COLO668 (cell line): ENCODE measurements around the gene RPL41.
"Not testable (repeated sequence)": the region's sequence is repeated elsewhere in the genome, so short reads cannot be mapped to it uniquely, and the experiment has no call there.

Experiments used
- DNase-seq: peaks from one replicate; lab custom pipeline; 2025; ENCODE audit not compliant: unreplicated experiment; lab: John Stamatoyannopoulos, UW

RPL41 gene

DNA sequence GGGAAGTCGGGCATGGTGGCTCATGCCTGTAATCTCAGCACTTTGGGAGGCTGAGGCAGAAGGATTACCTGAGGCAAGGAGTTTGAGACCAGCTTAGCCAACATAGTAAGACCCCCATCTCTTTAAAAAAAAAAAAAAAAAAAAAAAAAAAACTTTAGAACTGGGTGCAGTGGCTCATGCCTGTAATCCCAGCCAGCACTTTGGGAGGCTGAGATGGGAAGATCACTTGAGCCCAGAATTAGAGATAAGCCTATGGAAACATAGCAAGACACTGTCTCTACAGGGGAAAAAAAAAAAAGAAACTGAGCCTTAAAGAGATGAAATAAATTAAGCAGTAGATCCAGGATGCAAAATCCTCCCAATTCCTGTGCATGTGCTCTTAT lies 13.8 kb upstream of the RPL41 start:
- no peak for DNase-seq

DNA sequence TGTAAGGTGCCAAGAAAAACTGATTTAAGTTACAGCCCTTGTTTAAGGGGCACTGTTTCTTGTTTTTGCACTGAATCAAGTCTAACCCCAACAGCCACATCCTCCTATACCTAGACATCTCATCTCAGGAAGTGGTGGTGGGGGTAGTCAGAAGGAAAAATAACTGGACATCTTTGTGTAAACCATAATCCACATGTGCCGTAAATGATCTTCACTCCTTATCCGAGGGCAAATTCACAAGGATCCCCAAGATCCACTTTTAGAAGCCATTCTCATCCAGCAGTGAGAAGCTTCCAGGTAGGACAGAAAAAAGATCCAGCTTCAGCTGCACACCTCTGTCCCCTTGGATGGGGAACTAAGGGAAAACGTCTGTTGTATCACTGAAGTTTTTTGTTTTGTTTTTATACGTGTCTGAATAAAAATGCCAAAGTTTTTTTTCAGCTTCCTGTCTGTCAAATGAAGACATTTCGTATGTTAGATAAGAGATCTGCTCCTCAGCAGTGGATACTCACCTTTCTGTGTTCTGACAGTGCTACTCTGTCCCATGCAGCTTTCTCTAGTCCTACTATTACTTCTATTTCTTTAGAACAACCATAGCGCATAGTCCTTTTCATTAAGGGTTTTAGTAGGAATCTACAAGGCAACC lies 13.2 kb upstream of the RPL41 start:
- no peak for DNase-seq

DNA sequence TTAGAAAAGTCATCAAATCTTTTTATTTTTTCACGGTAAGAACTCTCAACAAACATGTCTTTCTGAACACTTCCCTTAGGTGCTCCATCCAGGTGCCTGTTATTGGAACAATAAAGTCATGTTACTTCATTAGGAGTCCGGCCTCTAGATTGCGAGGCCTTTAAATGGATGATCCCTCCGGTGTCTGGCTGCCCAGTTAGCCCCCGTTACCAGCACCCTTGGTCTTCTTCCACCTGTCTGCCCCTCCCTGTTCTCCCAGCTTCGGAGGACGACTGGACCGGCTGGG lies 12.7 kb upstream of the RPL41 start:
- DNase-seq: no peak

DNA sequence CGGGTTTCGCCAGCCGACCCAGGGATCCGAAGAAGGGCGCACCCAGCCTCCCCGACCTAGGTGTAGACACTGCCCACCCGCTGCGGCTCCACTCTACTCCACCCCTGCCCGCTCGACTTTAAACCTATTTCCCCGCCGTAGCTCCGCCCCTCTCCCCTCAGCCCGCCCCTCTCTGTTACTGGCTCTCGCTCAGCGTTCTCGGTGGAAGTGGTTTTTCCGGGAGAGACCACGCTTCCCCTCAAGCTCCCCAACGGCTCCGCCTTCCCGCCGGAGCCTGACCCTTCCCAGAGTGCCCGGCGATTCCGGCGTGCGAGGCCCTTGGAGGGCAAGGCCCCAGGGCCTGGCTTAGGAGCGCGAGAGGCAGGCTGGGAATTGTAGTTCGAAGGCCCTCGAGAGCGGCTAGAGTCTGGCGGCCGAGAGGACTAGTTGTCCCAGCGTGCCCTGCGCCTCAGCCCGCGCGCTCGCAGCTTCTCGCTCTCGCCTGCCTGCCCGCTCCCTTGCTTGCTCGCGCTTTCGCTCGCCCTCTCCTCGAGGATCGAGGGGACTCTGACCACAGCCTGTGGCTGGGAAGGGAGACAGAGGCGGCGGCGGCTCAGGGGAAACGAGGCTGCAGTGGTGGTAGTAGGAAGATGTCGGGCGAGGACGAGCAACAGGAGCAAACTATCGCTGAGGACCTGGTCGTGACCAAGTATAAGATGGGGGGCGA lies 12.2 kb upstream of the RPL41 start, which contains the start of gene PA2G4:
TSS of gene PA2G4 (plus strand) at position 451 of the 706 bp plus-strand sequence. CDS start at position 630, 179 bp downstream.
- DNase-seq: peak; percentile 97

DNA sequence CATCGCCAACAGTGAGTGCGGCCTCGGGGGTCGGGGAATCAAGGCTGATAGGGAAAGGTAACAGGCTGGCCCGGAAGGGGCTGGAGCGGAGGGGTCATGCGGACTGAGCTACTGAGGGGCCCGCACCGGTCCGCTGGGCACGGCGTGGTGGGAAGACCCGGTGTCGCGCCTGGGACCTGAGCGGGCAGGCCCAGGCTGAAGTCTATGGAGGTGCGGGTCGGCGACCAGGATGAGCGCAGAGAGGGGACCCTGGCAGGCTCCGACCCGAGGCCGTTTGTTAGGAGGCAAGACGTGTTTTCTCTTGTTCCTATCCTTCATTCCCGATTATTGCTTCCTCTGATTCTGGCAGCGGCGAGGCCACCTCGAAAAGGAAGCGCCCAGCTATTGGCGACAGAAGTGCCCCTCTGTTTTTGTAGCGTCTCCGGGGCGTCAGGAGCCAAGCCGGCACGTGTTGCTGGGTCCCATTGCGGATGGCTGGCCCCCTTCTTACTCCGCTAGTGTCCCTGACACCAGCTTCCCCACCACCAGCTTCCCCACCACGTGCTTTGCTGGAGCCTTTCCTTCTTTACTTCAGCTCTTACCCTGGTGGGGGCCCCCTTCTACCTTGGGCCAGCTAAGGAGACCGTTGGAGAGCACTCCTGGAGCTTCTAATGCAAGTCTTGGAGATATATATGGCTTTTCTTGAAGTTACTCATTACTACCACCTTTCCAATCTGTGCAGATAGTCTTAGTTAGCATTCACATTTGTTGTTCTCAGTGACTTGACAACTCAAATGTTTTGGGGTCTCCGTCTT lies 11.4 kb upstream of the RPL41 start:
- DNase-seq: peak; percentile 35

DNA sequence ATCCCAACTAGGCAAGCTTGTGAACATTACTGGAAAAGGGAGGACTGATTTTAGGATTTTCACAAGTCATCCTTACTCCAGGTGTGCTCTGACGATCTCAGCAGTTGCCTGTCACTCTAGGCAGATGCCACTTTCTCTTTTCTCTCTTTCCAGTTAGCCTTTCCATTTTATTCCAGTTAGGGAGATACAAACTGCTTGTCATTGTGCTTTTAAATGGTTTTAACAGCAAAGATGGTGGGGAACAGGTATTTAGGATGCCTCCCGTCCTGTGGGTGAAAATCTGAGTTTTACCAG lies 10.9 kb upstream of the RPL41 start:
- DNase-seq: no peak

DNA sequence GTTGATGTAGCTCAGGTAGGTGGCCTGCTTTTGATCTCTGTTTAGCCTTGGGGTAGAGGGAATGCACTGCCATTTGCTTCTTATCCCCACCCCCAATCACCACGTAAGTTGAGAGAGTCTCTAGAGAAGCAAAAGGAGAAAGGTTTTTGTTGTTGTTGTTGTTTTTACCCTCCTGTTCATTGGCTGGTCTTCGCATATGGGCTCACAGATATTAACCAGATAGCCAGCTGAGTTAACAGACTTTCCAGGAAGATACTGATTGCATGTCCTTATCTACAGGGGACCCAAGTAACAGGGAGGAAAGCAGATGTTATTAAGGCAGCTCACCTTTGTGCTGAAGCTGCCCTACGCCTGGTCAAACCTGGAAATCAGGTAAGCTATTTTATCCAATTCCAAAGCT lies 9.2 kb upstream of the RPL41 start:
- no peak for DNase-seq

DNA sequence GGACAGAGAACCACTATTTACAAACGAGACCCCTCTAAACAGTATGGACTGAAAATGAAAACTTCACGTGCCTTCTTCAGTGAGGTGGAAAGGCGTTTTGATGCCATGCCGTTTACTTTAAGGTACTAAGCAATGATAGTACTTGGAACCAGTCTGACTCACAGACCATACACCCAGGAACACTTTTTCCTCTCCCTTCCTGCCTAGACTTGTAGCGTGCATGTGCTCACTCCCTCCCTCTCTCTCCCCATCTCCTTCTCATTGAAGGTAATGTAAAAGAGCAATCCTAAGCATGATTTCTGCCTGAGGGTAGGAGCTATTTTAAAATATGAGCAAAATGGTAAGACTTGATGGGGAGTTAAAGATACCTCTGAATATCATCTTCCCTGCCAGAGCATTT lies 5.9 kb upstream of the RPL41 start:
- DNase-seq: no peak

DNA sequence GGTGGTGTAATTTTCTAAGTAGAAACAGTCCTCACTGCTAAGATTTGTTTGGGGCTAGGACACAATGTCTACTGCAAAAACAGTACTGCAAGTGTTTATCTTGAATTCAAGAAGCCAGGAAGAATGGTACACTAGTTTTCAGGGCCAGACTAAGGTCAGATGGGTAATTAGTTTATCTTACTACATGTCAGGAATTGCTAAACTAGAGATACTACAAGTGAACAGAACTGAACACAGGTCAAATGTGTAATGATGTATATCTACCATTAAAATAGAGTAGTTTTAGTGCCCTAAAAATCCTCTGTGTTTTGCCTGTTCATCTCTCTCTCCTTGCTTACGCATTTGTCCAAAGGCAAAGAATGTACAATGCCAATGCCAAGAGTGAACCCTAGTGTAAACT lies 2.3 kb upstream of the RPL41 start:
- no peak for DNase-seq

DNA sequence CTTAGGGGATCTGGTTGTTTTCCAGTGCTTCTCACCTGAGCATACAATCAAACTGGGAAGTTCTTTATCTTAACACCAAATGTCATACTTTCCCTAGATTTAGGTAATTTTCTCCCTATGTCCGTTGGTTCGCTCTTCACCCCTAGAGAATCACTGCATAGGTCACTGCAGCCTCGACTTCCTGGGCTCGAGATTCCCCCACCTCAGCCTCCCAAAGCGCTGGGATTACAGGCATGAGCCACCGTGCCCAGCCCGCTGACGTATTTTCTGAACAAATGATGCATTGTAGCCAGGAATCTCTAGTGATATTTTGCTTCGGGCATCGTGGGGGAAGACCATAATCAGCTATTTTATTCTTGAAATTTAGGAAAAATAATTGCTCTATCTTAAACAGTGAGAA lies 1.1 kb upstream of the RPL41 start:
- peak; percentile 5 for DNase-seq

DNA sequence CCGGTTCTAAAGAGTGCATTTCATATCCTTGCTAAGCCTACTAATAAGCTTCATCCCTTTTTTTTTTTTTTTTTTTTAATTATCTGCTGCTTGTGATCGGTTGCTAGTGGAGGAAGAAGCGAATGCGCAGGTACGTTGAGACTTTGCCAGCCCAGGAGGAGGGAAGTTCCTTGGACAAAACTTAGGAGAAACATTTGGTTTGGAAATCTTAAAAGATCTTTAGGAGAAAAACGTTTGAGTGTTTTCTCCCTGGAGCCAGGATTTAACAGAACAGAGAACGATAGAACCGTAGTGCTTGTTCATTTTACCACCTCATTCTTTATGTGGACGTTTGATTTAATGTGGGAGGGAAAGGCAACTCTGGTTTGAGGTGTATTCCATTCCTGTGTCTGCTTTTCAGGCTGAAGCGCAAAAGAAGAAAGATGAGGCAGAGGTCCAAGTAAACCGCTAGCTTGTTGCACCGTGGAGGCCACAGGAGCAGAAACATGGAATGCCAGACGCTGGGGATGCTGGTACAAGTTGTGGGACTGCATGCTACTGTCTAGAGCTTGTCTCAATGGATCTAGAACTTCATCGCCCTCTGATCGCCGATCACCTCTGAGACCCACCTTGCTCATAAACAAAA lies 761 bp downstream of the RPL41 start:
- DNase-seq: not testable (repeated sequence)

DNA sequence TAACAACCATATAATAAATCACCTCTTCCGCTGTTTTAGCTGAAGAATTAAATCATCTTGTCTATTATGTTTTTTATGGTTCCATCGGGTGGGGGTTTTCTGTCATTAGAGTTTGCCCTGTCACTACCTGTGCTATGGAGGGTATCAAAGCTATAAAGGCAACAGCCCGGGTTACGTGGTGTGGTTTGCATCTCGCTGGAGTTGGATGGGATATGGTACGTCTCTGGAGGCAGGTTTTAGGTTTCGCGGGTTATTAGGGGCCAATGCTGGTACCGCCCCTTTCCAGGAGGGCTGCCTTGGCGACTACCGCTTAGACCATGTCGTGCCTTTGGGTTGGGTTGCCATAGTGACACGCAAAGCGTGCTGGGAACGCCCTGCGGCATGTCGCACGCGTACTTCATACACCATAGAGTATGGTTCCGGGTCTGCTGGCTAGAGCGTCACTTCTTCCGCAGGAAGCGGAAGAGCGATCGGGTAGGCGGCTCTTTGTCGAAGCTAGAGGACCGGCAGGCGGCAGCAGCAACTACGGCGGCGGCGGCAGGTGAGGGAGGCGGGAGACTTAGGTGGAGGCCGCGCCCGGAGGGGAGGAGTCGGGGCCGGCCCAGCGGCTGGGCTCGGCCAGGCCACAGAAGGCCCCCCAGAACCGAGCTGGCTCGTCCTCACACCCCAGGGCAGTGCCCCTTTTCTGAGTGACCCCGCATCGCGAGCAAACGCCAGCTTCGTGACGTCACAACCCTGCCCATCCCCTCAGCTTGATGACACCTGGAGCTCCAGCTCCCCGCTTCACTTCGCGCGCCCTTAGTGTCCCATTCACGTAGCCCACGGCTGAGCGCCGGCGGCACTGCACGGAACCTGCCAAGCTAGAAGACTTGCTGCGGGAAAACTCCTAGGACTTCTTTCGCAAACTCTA lies 1.6 kb downstream of the RPL41 start, which contains the start of gene ZC3H10:
TSS of gene ZC3H10 (plus strand) at position 489 of the 910 bp plus-strand sequence. CDS start 2,297 bp downstream, outside the sequence.
- peak; percentile 95 for DNase-seq

DNA sequence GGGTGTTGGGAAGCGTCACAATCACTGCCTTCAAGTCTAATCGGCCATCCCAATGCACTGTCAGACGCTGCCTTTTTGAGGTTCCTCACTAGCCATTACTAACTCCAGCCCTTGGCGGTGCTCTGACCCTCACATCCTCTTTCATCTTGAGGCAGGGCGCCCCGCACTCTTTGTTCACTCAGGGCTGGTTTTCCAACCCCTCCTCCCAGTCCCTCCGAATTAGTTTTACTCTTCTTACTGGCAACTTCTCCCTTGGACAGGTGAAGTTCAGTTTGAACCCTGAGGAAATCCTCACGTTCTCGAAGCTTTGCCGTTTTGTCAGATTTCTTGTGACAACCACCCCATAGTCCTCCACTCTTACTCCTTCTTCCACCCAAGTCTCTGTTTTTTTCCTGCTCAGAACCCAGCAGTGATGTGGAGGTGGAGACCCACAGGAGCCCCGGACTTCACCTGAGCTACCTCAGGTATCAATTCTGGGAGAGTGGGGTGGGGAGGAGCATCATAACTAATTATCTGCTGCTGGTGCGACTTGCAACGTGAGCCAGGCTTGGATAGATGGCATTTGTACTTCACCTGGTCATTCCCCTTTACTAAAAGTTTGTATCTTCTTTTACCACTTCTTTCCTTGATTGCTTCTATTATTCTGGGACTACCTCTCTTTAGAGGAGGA lies 2.4 kb downstream of the RPL41 start:
- DNase-seq: no peak

DNA sequence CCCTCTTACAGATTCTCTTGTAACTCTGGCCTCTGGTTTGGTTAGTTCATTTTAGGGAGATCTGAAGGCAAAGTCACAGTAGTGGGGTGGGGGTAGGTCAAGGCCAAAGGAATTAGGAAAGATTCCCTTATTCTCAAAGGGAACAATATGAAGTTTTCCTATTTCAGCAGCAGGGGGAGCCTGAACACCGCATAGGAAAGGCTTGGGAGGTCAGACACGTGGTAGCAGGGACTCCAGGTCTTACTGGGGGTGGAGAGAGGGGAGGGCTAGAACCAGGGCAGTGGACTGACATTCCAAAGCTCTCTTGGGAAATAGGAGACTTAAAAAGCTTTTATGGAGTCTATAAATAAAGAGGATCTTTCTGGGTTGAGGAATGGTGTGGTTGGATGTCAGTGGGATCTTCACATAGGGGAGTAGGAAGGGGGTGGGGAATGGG lies 2.9 kb downstream of the RPL41 start:
- peak; percentile 62 for DNase-seq

DNA sequence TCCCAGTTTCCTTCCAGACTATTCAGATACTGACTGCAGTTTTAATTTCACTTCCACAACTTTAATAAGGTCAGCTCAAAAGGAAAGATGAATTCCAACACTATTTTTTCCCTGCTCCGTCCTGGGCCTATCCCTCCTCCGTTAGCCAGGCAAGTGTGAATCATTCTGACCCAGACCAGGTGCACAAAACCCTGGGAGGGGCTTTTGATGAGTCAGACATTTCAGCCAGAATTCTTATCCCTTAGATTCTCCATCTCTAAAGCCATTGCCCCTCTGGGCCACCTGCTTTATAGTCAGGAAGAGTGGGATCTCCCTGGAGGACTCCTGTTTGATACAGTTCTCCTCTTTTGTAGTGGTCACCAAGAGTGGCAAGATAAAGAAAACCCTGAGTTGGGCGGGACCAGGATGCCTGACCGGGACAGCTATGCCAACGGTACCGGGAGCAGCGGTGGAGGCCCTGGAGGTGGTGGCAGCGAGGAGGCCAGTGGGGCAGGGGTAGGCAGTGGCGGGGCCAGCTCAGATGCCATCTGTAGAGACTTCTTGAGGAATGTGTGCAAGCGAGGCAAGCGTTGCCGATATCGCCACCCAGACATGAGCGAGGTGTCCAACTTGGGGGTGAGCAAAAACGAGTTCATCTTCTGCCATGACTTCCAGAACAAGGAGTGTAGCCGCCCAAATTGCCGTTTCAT lies 3.9 kb downstream of the RPL41 start:
- DNase-seq: no peak

DNA sequence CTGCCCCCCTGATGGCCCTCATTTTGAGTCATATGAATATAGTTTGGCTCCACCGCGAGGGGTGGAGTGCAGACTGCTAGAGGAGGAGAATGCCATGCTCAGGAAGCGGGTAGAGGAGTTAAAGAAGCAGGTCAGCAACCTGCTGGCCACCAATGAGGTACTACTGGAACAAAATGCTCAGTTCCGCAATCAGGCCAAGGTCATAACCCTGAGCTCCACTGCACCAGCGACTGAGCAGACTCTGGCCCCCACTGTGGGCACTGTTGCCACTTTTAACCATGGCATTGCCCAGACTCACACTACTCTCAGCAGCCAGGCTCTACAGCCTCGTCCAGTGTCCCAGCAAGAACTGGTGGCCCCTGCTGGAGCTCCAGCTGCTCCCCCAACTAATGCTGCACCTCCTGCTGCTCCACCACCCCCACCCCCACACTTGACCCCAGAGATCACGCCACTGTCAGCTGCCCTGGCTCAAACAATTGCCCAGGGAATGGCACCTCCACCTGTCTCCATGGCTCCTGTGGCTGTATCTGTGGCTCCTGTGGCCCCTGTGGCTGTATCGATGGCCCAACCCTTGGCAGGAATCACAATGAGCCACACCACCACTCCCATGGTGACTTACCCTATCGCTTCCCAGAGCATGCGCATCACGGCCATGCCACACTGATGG lies 4.9 kb downstream of the RPL41 start:
- no peak for DNase-seq

DNA sequence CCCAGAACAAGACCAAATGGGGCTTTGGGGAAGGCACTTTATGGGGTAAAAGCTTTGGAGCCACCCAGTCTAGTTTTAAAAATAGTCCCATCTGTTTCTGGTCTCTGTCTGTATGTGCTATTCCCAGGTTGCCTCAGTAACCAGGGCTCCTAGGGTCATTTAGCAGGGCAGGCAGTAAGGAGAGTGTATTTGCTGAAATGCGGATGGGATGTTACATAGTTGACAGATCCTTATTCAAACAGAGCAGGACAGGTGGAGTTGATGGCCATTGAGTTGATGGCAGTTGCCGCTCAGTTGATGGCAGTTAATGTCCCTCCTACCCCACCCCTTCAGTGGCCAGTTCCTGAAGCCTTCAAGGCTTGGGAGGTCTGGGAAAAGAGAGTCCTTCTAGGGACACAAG lies 6.2 kb downstream of the RPL41 start:
- peak; percentile 44 for DNase-seq

DNA sequence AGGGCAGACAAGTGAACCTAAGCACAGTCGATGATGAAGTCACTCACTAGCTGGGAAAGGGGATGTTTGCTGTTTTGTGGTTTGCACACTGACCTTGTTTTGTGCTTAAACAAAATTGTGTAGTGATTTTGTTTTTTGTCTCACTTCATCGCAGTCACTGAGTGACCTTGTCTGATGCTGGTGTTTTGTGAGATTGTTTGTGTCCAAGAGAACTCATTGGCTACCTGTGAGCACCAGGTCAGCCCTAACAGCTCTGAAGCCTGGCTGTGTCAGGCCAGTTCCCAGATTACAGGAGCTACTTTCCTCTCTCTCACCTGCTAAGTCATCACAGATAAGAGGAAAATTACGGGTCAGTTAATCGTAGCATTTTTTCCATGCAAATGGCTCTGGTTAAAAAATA lies 7.7 kb downstream of the RPL41 start:
- DNase-seq: no peak

DNA sequence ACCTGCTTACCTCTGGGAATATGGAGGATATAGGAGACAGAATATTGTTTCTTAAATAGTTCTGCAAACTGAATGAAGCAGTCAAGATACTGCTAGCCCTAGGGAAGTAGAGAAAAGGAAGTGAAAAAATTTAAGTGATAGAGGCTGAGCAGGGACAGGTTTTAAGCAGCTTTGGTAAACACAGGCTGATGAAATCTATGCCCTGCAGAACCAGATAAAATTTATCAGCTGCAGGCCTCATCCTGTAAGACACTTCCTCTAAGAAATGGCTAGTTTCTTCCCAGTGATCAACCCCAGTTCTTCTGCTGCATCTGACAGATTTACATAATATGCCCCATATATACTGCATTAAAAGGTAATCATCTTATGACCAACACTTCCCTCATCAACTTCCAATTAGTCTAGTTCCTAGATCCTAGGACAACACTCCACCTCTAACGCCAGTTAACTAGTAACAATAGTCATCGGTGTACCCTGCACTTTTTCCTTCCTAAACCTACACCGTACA lies 10.4 kb downstream of the RPL41 start:
- DNase-seq: no peak
